ENCODE results near the gene ZNF555.

DNA sequence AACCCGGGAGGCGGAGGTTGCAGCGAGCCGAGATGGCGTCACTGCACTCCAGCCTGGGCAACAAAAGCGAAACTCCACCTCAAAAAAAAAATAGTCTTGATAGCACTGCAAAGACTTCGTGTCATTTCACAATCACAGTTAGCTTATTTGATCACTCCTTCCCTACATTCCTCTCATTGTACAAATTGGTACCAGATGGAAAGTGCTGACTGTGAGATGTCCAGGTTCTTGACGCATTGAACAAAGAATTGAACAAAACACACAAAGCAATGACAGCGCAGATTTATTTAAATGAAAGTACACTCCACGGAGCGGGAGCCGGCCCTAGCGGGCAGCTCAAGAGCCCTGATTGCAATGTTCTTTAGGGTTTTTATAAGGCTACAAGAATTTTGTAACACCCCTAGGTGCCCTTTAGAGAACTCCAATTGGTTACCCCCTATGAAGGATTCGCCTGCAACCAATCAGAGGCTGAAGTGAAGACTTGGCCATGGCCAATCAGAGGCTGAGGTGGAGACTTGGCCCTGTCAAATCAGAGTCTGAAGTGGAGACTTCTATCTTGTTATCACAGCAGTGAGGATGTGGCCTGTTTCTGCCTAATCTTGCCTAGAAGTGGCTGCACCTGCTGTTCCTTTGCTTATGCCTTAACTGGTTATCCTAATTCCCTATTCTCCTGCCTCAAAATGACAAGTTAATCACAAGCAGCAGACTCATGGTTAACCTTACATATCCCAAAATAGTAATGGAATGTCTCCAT, 42.6 kb downstream of the ZNF555 start:
- TF ChIP-seq, protein P1, sequence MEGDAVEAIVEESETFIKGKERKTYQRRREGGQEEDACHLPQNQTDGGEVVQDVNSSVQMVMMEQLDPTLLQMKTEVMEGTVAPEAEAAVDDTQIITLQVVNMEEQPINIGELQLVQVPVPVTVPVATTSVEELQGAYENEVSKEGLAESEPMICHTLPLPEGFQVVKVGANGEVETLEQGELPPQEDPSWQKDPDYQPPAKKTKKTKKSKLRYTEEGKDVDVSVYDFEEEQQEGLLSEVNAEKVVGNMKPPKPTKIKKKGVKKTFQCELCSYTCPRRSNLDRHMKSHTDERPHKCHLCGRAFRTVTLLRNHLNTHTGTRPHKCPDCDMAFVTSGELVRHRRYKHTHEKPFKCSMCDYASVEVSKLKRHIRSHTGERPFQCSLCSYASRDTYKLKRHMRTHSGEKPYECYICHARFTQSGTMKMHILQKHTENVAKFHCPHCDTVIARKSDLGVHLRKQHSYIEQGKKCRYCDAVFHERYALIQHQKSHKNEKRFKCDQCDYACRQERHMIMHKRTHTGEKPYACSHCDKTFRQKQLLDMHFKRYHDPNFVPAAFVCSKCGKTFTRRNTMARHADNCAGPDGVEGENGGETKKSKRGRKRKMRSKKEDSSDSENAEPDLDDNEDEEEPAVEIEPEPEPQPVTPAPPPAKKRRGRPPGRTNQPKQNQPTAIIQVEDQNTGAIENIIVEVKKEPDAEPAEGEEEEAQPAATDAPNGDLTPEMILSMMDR (conservative IDR thresholded peaks at IDR 0.05; ENCODE audit: low read depth, low read length) = no peak
- no peak for TF ChIP-seq EZH2phosphoT487 (IDR thresholded peaks at IDR 0.05; ENCODE audit: borderline replicate concordance, low read length)
